ENCODE measurements around the gene INVS. TPM values are rescaled to one million over a fixed set of nuclear protein-coding genes. Genes with fewer than 3 reads are reported as not detected.
"Not testable (repeated sequence)": the region's sequence is repeated elsewhere in the genome, so short reads cannot be mapped to it uniquely, and the experiment has no call there.

The INVS gene
- total and polyA plus RNA-seq, 2 donors: 7.4 to 59.3 TPM

- H3K27ac ChIP-seq (ENCODE audit: low read depth); H3K4me3 ChIP-seq (ENCODE audit: low read depth, low read length); H3K36me3 ChIP-seq (ENCODE audit: insufficient read depth); H3K4me1 ChIP-seq (ENCODE audit: insufficient read depth); DNase-seq (ENCODE audit: extremely low spot score): not testable (repeated sequence)
- 95% methylated on average over 7 of the region's 7 CpGs for WGBS
Measured at GRCh38 chr9:100236986-100237385, 137.9 kb downstream of the INVS start.

- Histone ChIP-seq H3K4me3 (ENCODE audit: low read depth, low read length) (no peak overlapping the region), H3K36me3 (ENCODE audit: insufficient read depth) (no peaks in the 10 kb centered on the region), H3K27ac (ENCODE audit: low read depth) (no peak overlapping the region), H3K4me1 (ENCODE audit: insufficient read depth) (no peaks in the 10 kb centered on the region)
- 77% methylated on average over 2 of the region's 2 CpGs for WGBS
- no peak for DNase-seq (ENCODE audit: extremely low spot score)
Measured at GRCh38 chr9:100240512-100240911, 141.5 kb downstream of the INVS start.

GRCh38 chr9:100267211-100267610 lies 168.2 kb downstream of the INVS start:
- Histone ChIP-seq H3K4me3 (ENCODE audit: low read depth, low read length) (no peak overlapping the region), H3K4me1 (ENCODE audit: insufficient read depth) (no peaks in the 10 kb centered on the region), H3K27ac (ENCODE audit: low read depth) (no peak overlapping the region), H3K36me3 (ENCODE audit: insufficient read depth) (no peaks in the 10 kb centered on the region)
- DNase-seq (ENCODE audit: extremely low spot score): no peak
- 96% methylated on average over 3 of the region's 3 CpGs for WGBS

GRCh38 chr9:100268271-100268670 lies 169.2 kb downstream of the INVS start:
- WGBS: 90% methylated on average over 4 of the region's 4 CpGs
- H3K36me3 ChIP-seq (ENCODE audit: insufficient read depth): peaks cover 3% of the 10 kb centered on the region
- H3K4me1 ChIP-seq (ENCODE audit: insufficient read depth): no peaks in the 10 kb centered on the region
- no peak overlapping the region for H3K27ac ChIP-seq (ENCODE audit: low read depth)
- no peak overlapping the region for H3K4me3 ChIP-seq (ENCODE audit: low read depth, low read length)
- no peak for DNase-seq (ENCODE audit: extremely low spot score)

- no peak overlapping the region for H3K27ac ChIP-seq (ENCODE audit: low read depth)
- H3K4me1 ChIP-seq (ENCODE audit: insufficient read depth): no peaks in the 10 kb centered on the region
- 79% methylated on average over 1 of the region's 1 CpG for WGBS
- H3K36me3 ChIP-seq (ENCODE audit: insufficient read depth): peaks cover 3% of the 10 kb centered on the region
- no peak overlapping the region for H3K4me3 ChIP-seq (ENCODE audit: low read depth, low read length)
- peak; percentile 4 for DNase-seq (ENCODE audit: extremely low spot score)
Measured at GRCh38 chr9:100269656-100270055, 170.6 kb downstream of the INVS start.

- no peak overlapping the region for H3K4me3 ChIP-seq (ENCODE audit: low read depth, low read length)
- H3K36me3 ChIP-seq (ENCODE audit: insufficient read depth): peaks cover 7% of the 10 kb centered on the region
- no peaks in the 10 kb centered on the region for H3K4me1 ChIP-seq (ENCODE audit: insufficient read depth)
- no peak overlapping the region for H3K27ac ChIP-seq (ENCODE audit: low read depth)
- WGBS: 70% methylated on average over 5 of the region's 5 CpGs
- no peak for DNase-seq (ENCODE audit: extremely low spot score)
Measured at GRCh38 chr9:100277166-100277979, 178.3 kb downstream of the INVS start.

GRCh38 chr9:100281066-100281465 lies 182.0 kb downstream of the INVS start:
- H3K36me3 ChIP-seq (ENCODE audit: insufficient read depth): peaks cover 7% of the 10 kb centered on the region
- H3K4me1 ChIP-seq (ENCODE audit: insufficient read depth): no peaks in the 10 kb centered on the region
- no peak overlapping the region for H3K4me3 ChIP-seq (ENCODE audit: low read depth, low read length)
- DNase-seq (ENCODE audit: extremely low spot score): no peak
- 90% methylated on average over 2 of the region's 2 CpGs for WGBS
- H3K27ac ChIP-seq (ENCODE audit: low read depth): no peak overlapping the region

GRCh38 chr9:100281676-100282387 lies 182.8 kb downstream of the INVS start:
- DNase-seq (ENCODE audit: extremely low spot score): no peak
- H3K4me3 ChIP-seq (ENCODE audit: low read depth, low read length): no peak overlapping the region
- 71% methylated on average over 7 of the region's 7 CpGs for WGBS
- H3K27ac ChIP-seq (ENCODE audit: low read depth): no peak overlapping the region
- H3K36me3 ChIP-seq (ENCODE audit: insufficient read depth): peaks cover 7% of the 10 kb centered on the region
- H3K4me1 ChIP-seq (ENCODE audit: insufficient read depth): no peaks in the 10 kb centered on the region

- no peak for DNase-seq (ENCODE audit: extremely low spot score)
- Histone ChIP-seq H3K4me1 (ENCODE audit: insufficient read depth) (no peaks in the 10 kb centered on the region), H3K4me3 (ENCODE audit: low read depth, low read length) (no peak overlapping the region), H3K36me3 (ENCODE audit: insufficient read depth) (peaks cover 10% of the 10 kb centered on the region), H3K27ac (ENCODE audit: low read depth) (no peak overlapping the region)
- WGBS: 71% methylated on average over 4 of the region's 4 CpGs
Measured at GRCh38 chr9:100282388-100282719, 183.3 kb downstream of the INVS start.

- no peak for DNase-seq (ENCODE audit: extremely low spot score)
- no peaks in the 10 kb centered on the region for H3K4me1 ChIP-seq (ENCODE audit: insufficient read depth)
- no peak overlapping the region for H3K27ac ChIP-seq (ENCODE audit: low read depth)
- 79% methylated on average over 7 of the region's 7 CpGs for WGBS
- peaks cover 10% of the 10 kb centered on the region for H3K36me3 ChIP-seq (ENCODE audit: insufficient read depth)
- no peak overlapping the region for H3K4me3 ChIP-seq (ENCODE audit: low read depth, low read length)
Measured at GRCh38 chr9:100284247-100284646, 185.2 kb downstream of the INVS start.

GRCh38 chr9:100285080-100285479 lies 186.0 kb downstream of the INVS start:
- H3K27ac ChIP-seq (ENCODE audit: low read depth): no peak overlapping the region
- H3K4me3 ChIP-seq (ENCODE audit: low read depth, low read length): no peak overlapping the region
- peaks cover 10% of the 10 kb centered on the region for H3K36me3 ChIP-seq (ENCODE audit: insufficient read depth)
- DNase-seq (ENCODE audit: extremely low spot score): no peak
- H3K4me1 ChIP-seq (ENCODE audit: insufficient read depth): no peaks in the 10 kb centered on the region

GRCh38 chr9:100285601-100286000 lies 186.6 kb downstream of the INVS start:
- no peak for DNase-seq (ENCODE audit: extremely low spot score)
- H3K4me1 ChIP-seq (ENCODE audit: insufficient read depth): no peaks in the 10 kb centered on the region
- H3K36me3 ChIP-seq (ENCODE audit: insufficient read depth): peaks cover 10% of the 10 kb centered on the region
- no peak overlapping the region for H3K4me3 ChIP-seq (ENCODE audit: low read depth, low read length)
- WGBS: 98% methylated on average over 7 of the region's 7 CpGs
- no peak overlapping the region for H3K27ac ChIP-seq (ENCODE audit: low read depth)

GRCh38 chr9:100286257-100286656 lies 187.2 kb downstream of the INVS start:
- no peak overlapping the region for H3K4me3 ChIP-seq (ENCODE audit: low read depth, low read length)
- no peak for DNase-seq (ENCODE audit: extremely low spot score)
- H3K36me3 ChIP-seq (ENCODE audit: insufficient read depth): peaks cover 8% of the 10 kb centered on the region
- no peaks in the 10 kb centered on the region for H3K4me1 ChIP-seq (ENCODE audit: insufficient read depth)
- 96% methylated on average over 6 of the region's 6 CpGs for WGBS
- no peak overlapping the region for H3K27ac ChIP-seq (ENCODE audit: low read depth)

GRCh38 chr9:100287186-100287585 lies 188.1 kb downstream of the INVS start:
- Histone ChIP-seq H3K27ac (ENCODE audit: low read depth) (no peak overlapping the region), H3K36me3 (ENCODE audit: insufficient read depth) (peaks cover 8% of the 10 kb centered on the region), H3K4me1 (ENCODE audit: insufficient read depth) (no peaks in the 10 kb centered on the region), H3K4me3 (ENCODE audit: low read depth, low read length) (no peak overlapping the region)
- WGBS: 97% methylated on average over 5 of the region's 5 CpGs
- DNase-seq (ENCODE audit: extremely low spot score): no peak

Data from urinary bladder (tissue), 4 donors.